Activated T-cell treated with anti-CD3 and anti-CD28 coated beads, Interleukin-2, amount 50 U/mL, for 4 hours (primary cell): ENCODE measurements around the gene TSPOAP1. TPM values are rescaled to one million over a fixed set of nuclear protein-coding genes. Genes with fewer than 3 reads are reported as not detected.

Experiments used
- ATAC-seq, 2 donors: fragments of 200-7000 bp; cut with Tn5 transposase; one replicate each; pipeline ENCODE4 v1.10.0; 2021
- DNase-seq: peaks from one replicate; pipeline ENCODE4 v3.0.0-alpha.2; 2020
- H3K27me3 Mint-ChIP-seq: one replicate; pipeline ENCODE4 v1.8.0; 2021; ENCODE audit warnings: low read depth, mixed read lengths
- H3K36me3 Mint-ChIP-seq: one replicate; pipeline ENCODE4 v1.8.0; 2022; ENCODE audit warnings: mixed read lengths; ENCODE audit not compliant: insufficient read depth
- H3K4me1 Mint-ChIP-seq: one replicate; pipeline ENCODE4 v1.8.0; 2021; ENCODE audit warnings: low read depth, mixed read lengths
- H3K4me3 Mint-ChIP-seq: one replicate; pipeline ENCODE4 v1.8.0; 2021; ENCODE audit warnings: mild to moderate bottlenecking, moderate library complexity, mixed read lengths
- H3K9me3 Mint-ChIP-seq: one replicate; pipeline ENCODE4 v1.8.0; 2021; ENCODE audit warnings: mixed read lengths
- total RNA-seq, 3 donors: library from RNA; stranded (reverse); gene quantifications; one replicate each; pipeline ENCODE4 v1.2.1, GENCODE V29; 2021

TSPOAP1 gene
- total RNA-seq, 3 donors from 2014 or later, result 38.6 to 49.6 (median 43.2) TPM

DNA sequence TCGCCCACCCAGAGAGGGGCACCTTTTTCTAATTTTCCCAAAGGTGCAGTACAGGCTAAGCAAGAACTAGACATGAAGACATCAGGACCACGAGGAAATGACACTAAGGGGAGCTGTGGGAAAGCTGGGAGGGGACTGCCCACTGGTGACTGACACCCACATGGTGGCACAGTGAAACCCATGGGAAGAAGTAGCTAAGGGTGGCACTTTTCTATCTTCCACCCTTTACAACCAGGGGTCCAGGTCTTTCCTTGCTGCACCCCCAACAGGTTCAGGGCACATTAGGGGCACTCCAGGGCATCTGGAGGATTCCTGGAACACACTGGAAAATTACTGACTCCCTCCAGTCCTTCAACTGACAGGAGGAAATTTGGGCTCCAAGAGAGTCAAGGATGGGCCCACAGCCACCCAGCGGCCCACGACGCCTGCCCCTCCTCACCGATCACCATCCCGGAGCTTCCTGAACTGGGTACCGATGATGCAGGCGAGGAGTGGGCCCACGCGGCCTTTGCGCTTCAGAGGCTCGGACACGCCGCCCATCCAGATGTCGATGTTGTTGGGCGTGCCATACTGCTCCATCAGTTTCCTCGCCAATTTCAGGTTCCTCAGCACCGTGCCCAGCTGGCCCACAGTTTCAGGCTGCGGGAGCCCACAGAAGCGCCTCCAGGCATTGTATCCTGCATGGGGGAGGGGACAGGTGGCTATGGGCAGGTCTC lies 57.2 kb downstream of the TSPOAP1 start:
- Mint-ChIP-seq H3K4me3 (no peak overlapping the region), H3K4me1 (peaks cover 7% of the 10 kb centered on the region), H3K9me3 (no peaks in the 10 kb centered on the region), H3K27me3 (peaks cover 3% of the 10 kb centered on the region), H3K36me3 (no peaks in the 10 kb centered on the region)
- DNase-seq (no peak), ATAC-seq (no peak)

DNA sequence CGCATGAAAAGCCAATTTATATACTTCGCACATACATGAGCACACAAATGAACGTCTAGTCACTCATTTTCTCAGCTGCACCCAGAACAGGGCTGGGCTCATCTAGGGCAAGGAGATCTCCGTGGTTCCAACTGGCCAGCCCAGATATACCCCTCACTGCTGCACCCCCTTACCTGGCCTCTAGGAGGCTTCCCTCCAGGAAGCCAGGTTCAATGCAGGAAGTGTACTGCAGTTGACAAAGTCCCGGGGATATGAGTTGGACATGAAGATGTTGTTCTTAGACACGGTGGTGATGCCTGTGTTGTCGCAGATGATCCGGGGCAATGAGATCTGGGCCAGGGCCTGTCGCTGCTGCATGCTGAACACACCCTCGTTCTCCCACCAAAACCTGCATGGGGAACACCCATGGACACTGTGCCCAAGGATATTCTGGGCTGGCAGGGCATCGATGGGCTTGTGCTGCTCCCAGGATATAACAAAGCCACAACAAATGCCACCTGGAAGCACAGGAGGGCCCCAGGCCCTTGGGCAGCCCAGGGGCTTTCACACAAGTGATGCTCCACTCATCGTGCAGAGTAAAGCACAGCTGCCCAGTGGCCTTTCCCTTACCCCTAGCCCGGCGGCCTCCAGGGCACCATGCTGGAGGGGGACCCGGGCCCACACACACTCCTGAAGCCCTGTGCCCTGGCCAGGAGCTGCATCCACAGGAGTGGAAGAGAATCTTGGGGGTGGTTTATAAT lies 57.9 kb downstream of the TSPOAP1 start:
- peaks cover 7% of the 10 kb centered on the region for H3K4me1 Mint-ChIP-seq
- no peak overlapping the region for H3K4me3 Mint-ChIP-seq
- ATAC-seq (no peak), DNase-seq (no peak)
- H3K36me3 Mint-ChIP-seq, result no peaks in the 10 kb centered on the region
- peaks cover 9% of the 10 kb centered on the region for H3K27me3 Mint-ChIP-seq
- H3K9me3 Mint-ChIP-seq, result no peaks in the 10 kb centered on the region

DNA sequence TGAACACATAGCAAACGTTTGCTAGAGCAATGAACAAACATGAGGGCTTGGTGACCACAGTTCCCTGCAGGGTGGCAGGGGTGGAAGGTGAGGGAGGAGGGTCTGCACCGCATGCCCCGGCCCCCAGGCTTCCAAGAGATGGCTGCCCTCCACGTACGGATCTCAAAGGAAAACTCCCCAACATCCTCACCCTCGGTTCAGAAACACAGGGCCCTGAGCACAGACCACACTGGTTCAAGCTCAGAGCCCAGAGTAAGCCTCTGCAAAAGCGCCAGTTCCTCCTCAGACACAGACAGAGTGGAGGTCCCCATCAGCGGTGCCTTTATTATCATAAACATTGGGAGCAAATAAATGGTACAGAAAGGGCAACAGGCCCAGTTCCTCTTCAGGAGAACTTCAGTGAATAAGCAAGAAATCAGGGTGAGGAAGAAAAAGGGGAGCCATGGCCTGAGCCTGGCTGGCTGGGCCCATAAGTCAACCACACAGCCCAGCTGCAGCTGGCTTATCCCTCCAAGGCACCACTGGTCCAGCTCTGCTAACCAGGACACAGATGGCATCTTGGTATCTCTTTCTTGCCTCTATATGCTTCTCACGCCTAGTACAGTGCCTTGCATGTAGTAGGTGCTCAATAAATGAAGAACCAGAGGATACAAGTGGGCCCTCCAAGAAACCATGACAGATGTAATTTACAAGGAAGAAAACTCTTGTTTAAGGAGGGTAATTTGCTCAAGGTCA lies 58.9 kb downstream of the TSPOAP1 start:
- peaks cover 7% of the 10 kb centered on the region for H3K4me1 Mint-ChIP-seq
- H3K9me3 Mint-ChIP-seq, result no peaks in the 10 kb centered on the region
- no peaks in the 10 kb centered on the region for H3K36me3 Mint-ChIP-seq
- ATAC-seq (no peak), DNase-seq (no peak)
- H3K4me3 Mint-ChIP-seq, result no peak overlapping the region
- peaks cover 12% of the 10 kb centered on the region for H3K27me3 Mint-ChIP-seq

DNA sequence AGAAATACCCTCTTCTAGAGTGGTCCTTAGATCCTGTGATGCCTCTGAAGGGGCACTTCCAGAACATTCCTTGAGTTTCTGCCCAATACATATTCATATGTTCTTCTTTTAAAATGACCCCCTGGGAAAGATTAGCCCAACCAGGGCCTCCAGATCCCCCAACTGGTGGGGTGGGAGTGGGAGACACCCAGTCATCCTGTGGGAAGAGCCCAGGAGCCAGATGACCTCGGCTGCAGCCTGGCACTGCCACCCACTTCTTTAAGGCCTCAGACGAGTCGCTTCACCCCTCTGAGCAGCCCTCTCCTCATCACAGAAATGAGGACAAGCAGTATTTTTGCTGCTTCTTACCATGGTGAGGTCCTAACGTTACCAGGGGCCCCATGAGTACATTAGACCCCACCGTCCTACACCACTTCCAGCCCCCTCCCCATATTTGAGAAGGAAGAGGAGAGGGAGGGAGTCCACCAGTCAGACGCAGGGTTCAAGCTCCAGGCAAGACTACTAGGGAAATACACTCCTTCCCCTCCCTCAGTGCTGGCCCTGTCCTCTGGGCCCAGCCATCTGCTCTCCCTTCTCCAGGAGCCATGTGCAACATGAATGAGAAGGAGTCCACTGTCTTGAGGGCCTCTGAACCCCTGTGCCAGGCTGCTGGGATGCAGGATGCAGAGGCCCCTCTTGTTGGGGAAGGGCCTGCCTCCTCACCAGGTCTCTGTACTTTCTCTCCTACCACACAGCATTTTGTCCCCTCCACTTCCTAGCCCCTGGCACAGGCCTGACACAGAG lies 59.6 kb downstream of the TSPOAP1 start:
- ATAC-seq, result no peak
- H3K4me3 Mint-ChIP-seq, result no peak overlapping the region
- H3K4me1 Mint-ChIP-seq, result peaks cover 7% of the 10 kb centered on the region
- H3K9me3 Mint-ChIP-seq, result no peaks in the 10 kb centered on the region
- peaks cover 19% of the 10 kb centered on the region for H3K27me3 Mint-ChIP-seq
- no peaks in the 10 kb centered on the region for H3K36me3 Mint-ChIP-seq
- DNase-seq, result no peak

DNA sequence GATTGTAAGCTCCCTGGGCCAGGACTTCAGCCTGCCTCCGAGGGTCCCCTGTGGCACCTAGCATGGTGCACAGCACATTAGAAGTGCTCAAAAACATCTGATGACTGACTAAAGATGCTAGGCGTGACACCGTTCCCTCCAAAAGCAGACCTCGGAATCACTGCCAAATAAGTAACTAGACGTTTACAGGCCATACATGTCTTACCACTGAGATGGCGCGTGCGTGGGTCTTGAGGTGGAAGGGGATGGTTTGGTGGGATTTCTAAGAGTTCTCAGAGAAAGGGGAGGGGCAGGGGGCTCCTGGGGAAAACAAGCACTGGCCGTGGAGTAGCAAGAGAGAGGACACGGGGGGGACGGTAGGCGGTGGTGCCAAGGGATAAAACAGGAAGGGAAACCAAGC lies 60.3 kb downstream of the TSPOAP1 start:
- no peaks in the 10 kb centered on the region for H3K9me3 Mint-ChIP-seq
- no peaks in the 10 kb centered on the region for H3K36me3 Mint-ChIP-seq
- no peak overlapping the region for H3K4me3 Mint-ChIP-seq
- peaks cover 3% of the 10 kb centered on the region for H3K4me1 Mint-ChIP-seq
- H3K27me3 Mint-ChIP-seq, result peaks cover 25% of the 10 kb centered on the region
- ATAC-seq, result no peak
- no peak for DNase-seq

DNA sequence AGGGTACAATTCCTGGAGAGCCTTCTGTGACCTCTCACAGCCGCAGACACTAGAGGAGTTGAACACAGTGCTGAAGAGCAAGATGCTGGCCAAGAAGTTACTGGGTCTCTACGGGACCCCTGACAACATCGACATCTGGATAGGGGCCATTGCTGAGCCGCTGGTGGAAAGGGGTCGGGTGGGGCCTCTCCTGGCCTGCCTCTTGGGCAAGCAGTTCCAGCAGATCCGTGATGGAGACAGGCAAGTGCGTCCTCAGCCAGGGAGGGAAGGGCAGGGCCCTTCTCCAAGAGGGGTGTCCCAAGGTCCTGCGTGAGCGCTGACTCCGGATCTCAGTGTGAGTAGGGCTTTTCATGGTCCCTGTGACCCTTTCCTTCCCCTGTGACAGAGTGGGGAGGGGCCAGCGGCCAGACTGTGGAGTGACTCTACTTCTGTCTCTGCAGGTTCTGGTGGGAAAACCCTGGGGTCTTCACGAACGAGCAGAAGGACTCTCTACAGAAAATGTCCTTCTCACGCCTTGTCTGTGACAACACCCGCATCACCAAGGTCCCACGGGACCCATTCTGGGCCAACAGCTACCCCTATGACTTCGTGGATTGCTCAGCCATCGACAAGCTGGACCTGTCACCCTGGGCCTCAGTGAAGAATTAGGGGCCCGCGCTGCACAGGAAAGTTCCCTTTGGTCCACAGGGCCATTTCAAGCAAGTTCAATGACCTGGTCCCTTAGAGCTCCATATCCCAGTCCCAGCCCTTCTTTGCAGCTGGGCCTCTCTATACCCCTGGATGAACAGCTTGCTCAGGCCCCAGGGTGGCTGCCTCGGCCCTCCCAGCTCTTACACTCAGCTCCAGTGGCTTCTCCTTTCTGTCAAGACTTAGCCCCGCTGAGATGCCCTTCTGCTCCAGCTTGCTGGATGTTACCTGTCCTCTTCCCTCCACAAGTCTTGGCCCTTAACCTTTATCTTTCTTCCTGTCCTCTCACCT lies 61.0 kb downstream of the TSPOAP1 start:
- no peak for ATAC-seq

DNA sequence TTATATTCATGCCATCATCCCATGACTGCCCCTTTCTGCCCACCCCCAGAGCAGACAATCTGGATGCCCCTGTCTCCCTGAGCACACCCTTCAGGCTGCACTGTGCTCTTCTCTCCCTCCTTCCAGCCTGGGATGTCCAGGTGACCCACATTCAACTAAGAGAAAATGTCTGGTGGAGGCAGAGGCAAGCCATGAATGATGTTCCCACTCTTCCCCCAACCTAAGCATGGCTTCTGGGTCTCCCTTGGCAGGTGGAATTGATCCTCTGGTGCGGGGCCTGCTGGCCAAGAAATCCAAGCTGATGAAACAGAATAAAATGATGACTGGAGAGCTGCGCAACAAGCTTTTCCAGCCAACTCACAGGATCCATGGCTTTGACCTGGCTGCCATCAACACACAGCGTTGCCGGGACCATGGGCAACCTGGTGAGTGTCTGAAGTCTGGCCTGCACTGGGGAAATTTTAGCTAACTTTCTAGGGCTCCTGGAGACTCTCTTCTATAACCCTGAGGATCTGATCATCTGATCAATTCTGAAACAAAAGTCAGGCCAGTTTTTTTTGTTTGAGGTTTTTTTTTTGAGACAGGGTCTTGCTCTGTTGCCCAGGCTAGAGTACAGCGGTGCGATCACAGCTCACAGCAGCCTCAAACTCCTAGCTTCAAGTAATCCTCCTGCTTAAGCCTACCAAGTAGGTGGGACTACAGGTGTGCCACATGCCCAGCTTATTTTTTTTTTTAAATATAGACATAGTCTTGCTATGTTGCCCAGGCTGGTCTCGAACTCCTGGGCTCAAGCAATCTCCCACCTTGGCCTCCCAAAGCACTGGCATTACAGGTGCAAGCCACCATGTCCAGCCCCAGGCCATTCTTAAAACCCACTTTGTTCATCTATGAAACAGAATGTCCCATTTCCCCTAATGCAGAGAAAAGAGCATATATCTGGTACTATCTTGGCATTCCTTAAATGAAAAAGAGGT lies 62.4 kb downstream of the TSPOAP1 start:
- H3K36me3 Mint-ChIP-seq, result no peaks in the 10 kb centered on the region
- no peak for ATAC-seq
- no peaks in the 10 kb centered on the region for H3K4me1 Mint-ChIP-seq
- no peak overlapping the region for H3K4me3 Mint-ChIP-seq
- H3K27me3 Mint-ChIP-seq, result peaks cover 44% of the 10 kb centered on the region
- DNase-seq, result no peak
- H3K9me3 Mint-ChIP-seq, result no peaks in the 10 kb centered on the region

More for the DNA sequence above, 61.0 kb downstream of the TSPOAP1 start:
- no peak for DNase-seq
- H3K4me3 Mint-ChIP-seq, result no peak overlapping the region
- H3K27me3 Mint-ChIP-seq, result peaks cover 31% of the 10 kb centered on the region
- no peaks in the 10 kb centered on the region for H3K36me3 Mint-ChIP-seq
- no peaks in the 10 kb centered on the region for H3K4me1 Mint-ChIP-seq
- H3K9me3 Mint-ChIP-seq, result no peaks in the 10 kb centered on the region

DNA sequence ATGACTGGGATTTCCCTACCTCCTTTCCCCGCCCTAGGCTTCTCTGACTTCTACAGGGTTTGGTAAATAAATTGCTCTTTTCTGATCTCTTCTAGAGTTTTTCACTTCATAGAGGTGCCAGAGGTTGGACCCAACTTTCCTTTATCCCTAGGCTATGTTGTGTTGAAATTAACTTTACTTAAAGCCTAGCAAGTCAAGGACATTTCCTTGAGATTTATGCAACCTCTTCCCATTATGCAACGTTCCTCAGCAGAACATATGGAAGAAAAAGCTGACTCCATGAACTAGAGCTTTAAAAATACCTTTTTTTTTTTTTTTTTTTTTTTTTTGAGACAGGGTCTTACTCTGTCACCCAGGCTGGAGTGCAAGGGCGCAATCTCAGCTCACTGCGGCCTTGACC lies 63.3 kb downstream of the TSPOAP1 start:
- peaks cover 51% of the 10 kb centered on the region for H3K27me3 Mint-ChIP-seq
- H3K9me3 Mint-ChIP-seq, result no peaks in the 10 kb centered on the region

DNA sequence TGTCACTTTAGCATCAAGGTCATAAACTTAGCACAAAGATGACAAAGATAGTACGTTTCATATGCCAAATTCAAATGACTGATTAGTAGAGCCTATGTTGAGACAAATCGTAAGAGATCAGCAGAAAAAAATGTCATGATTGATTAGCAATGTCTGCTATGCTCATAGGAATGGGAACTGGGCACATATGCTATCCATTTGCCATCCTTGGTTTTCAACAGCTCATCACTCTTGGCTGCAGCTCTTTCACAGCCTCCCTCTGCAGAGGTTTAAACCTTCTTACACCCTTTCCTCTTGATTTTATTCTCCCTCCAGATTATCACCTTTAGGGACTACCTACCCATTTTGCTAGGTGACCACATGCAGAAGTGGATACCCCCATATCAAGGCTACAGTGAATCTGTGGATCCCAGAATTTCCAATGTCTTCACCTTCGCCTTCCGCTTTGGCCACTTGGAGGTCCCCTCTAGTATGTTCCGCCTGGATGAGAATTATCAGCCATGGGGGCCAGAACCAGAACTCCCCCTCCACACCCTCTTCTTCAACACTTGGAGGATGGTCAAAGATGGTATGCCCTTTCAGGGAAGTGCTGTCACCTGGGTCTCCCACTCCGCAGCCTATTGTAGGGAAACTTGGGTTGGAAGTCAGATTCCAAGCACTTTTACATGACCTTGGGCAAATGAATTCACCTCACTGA lies 64.0 kb downstream of the TSPOAP1 start:
- no peaks in the 10 kb centered on the region for H3K9me3 Mint-ChIP-seq
- H3K27me3 Mint-ChIP-seq, result peaks cover 54% of the 10 kb centered on the region
- DNase-seq (no peak), ATAC-seq (no peak)
- H3K36me3 Mint-ChIP-seq, result no peaks in the 10 kb centered on the region
- no peaks in the 10 kb centered on the region for H3K4me1 Mint-ChIP-seq
- no peak overlapping the region for H3K4me3 Mint-ChIP-seq

More for the DNA sequence above, 63.3 kb downstream of the TSPOAP1 start:
- H3K4me3 Mint-ChIP-seq, result no peak overlapping the region
- DNase-seq (no peak), ATAC-seq (no peak)
- H3K4me1 Mint-ChIP-seq, result no peaks in the 10 kb centered on the region
- H3K36me3 Mint-ChIP-seq, result no peaks in the 10 kb centered on the region

DNA sequence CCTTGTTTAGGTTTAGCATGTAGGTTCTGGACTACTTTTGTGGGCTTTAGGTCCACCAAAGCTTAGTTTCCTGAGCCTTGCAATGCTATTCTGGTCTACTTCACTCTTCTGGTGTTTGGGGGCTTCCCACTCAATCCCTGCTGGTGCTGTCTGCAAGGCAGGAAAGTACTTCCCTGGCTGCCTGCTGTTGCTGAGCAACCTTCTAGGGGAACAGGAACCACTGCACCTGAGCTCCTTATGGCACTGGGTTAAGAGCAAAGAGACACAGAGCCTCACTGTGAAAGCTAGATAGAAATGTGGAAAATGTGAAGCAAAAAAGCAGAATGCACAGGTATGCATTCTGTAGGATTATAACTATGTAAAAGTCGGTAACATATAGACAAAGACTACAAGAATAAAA lies 64.8 kb downstream of the TSPOAP1 start:
- no peaks in the 10 kb centered on the region for H3K9me3 Mint-ChIP-seq
- H3K4me1 Mint-ChIP-seq, result no peaks in the 10 kb centered on the region
- H3K4me3 Mint-ChIP-seq, result no peak overlapping the region
- H3K36me3 Mint-ChIP-seq, result no peaks in the 10 kb centered on the region
- H3K27me3 Mint-ChIP-seq, result peaks cover 54% of the 10 kb centered on the region
- DNase-seq (no peak), ATAC-seq (no peak)

DNA sequence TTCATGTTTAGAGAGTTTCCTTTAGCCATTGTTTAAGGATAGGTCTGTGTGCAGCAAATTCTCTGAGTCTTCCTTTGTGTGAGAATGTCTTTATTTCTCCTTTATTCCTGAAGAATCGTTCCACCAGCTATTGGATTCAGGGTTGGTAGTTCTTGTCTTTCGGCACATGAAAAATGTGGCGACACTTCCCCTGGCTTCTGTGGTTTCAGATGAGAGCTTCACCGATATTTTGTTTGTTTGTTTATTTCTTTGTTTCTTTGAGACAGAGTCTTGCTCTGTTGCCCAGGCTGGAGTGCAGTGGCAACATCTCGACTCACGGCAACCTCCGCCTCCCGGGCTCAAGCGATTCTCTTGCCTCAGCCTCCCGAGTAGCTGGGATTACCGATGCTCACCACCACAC lies 66.4 kb downstream of the TSPOAP1 start:
- H3K36me3 Mint-ChIP-seq, result no peaks in the 10 kb centered on the region
- H3K27me3 Mint-ChIP-seq, result peaks cover 51% of the 10 kb centered on the region
- H3K4me3 Mint-ChIP-seq, result no peak overlapping the region
- DNase-seq, result no peak
- ATAC-seq, result no peak
- H3K9me3 Mint-ChIP-seq, result no peaks in the 10 kb centered on the region
- H3K4me1 Mint-ChIP-seq, result no peaks in the 10 kb centered on the region

DNA sequence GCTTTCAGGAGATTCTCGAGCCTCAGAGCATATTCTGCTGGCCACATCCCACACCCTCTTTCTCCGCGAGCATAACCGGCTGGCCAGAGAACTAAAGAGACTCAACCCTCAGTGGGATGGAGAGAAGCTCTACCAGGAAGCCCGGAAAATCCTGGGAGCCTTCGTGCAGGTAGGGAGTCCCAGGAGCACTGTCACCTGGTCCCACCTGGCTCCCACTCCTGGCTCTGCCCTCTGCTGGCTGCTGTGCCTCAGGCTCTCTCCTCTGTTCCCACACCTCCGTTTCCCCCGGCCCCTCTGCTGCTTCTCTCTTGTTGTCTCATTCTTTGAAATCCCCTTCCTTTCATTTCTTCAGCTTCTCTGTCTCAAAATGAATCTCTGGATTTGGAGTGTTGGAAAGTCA lies 73.8 kb downstream of the TSPOAP1 start:
- Mint-ChIP-seq H3K27me3 (peaks cover 5% of the 10 kb centered on the region), H3K36me3 (no peaks in the 10 kb centered on the region), H3K4me3 (no peak overlapping the region), H3K9me3 (no peaks in the 10 kb centered on the region), H3K4me1 (no peaks in the 10 kb centered on the region)
- DNase-seq (no peak), ATAC-seq (no peak)
